ENCODE measurements around the gene ASPM.

The ASPM gene

GRCh38 chr1:197180252-197180878 lies 33.9 kb upstream of the ASPM start:
- TF ChIP-seq, protein P1, sequence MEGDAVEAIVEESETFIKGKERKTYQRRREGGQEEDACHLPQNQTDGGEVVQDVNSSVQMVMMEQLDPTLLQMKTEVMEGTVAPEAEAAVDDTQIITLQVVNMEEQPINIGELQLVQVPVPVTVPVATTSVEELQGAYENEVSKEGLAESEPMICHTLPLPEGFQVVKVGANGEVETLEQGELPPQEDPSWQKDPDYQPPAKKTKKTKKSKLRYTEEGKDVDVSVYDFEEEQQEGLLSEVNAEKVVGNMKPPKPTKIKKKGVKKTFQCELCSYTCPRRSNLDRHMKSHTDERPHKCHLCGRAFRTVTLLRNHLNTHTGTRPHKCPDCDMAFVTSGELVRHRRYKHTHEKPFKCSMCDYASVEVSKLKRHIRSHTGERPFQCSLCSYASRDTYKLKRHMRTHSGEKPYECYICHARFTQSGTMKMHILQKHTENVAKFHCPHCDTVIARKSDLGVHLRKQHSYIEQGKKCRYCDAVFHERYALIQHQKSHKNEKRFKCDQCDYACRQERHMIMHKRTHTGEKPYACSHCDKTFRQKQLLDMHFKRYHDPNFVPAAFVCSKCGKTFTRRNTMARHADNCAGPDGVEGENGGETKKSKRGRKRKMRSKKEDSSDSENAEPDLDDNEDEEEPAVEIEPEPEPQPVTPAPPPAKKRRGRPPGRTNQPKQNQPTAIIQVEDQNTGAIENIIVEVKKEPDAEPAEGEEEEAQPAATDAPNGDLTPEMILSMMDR (IDR thresholded peaks at IDR 0.05; ENCODE audit: insufficient read depth, low read length, poor library complexity, severe bottlenecking) = peak; percentile 72
- no peak for TF ChIP-seq EZH2phosphoT487 (conservative IDR thresholded peaks at IDR 0.05; ENCODE audit: low read length)
- no peaks in the 10 kb centered on the region for H3K27me3 ChIP-seq (ENCODE audit: low read length)

GRCh38 chr1:197178998-197179397 lies 32.5 kb upstream of the ASPM start:
- H3K27ac ChIP-seq (ENCODE audit: low read depth, low read length) = no peak overlapping the region
- H3K36me3 ChIP-seq (ENCODE audit: low read length) = peaks cover 64% of the 10 kb centered on the region
- no peaks in the 10 kb centered on the region for H3K9me3 ChIP-seq (ENCODE audit: insufficient read depth, low read length)
- TF ChIP-seq EZH2phosphoT487 (conservative IDR thresholded peaks at IDR 0.05; ENCODE audit: low read length) = no peak
- TF ChIP-seq, protein P1 (IDR thresholded peaks at IDR 0.05; ENCODE audit: insufficient read depth, low read length, poor library complexity, severe bottlenecking) = no peak
- peaks cover 14% of the 10 kb centered on the region for H3F3A ChIP-seq (ENCODE audit: insufficient read depth)
- H3K4me3 ChIP-seq (ENCODE audit: insufficient read depth, low read length, poor library complexity, severe bottlenecking) = no peak overlapping the region
- no peak overlapping the region for H3K9ac ChIP-seq (ENCODE audit: low read length)
- no peaks in the 10 kb centered on the region for H3K9me2 ChIP-seq (replicated peaks; ENCODE audit: insufficient read depth, low read length)
- H3K27me3 ChIP-seq (ENCODE audit: low read length) = no peaks in the 10 kb centered on the region
- no peak overlapping the region for H2AFZ ChIP-seq (ENCODE audit: low read depth, low read length, severe bottlenecking)
- H4K20me1 ChIP-seq (ENCODE audit: low read depth, low read length) = peaks cover 8% of the 10 kb centered on the region; the same call in 1 of the 2 replicates
- no peak overlapping the region for H3K4me2 ChIP-seq (ENCODE audit: low read depth, low read length, poor library complexity, severe bottlenecking)
- peaks cover 9% of the 10 kb centered on the region; the same call in 1 of the 2 replicates for H3K79me2 ChIP-seq (ENCODE audit: insufficient read depth, low read length)

More at GRCh38 chr1:197180252-197180878, 33.9 kb upstream of the ASPM start:
- H3K36me3 ChIP-seq (ENCODE audit: low read length) = peaks cover 62% of the 10 kb centered on the region
- H3K9me2 ChIP-seq (replicated peaks; ENCODE audit: insufficient read depth, low read length) = no peaks in the 10 kb centered on the region
- no peaks in the 10 kb centered on the region for H3K9me3 ChIP-seq (ENCODE audit: insufficient read depth, low read length)
- H3K79me2 ChIP-seq (ENCODE audit: insufficient read depth, low read length) = peaks cover 12% of the 10 kb centered on the region
- no peak overlapping the region for H3K4me2 ChIP-seq (ENCODE audit: low read depth, low read length, poor library complexity, severe bottlenecking)
- H4K20me1 ChIP-seq (ENCODE audit: low read depth, low read length) = peaks cover 8% of the 10 kb centered on the region; the same call in 1 of the 2 replicates
- no peak overlapping the region for H3K4me3 ChIP-seq (ENCODE audit: insufficient read depth, low read length, poor library complexity, severe bottlenecking)
- H3K9ac ChIP-seq (ENCODE audit: low read length) = no peak overlapping the region
- peaks cover 14% of the 10 kb centered on the region for H3F3A ChIP-seq (ENCODE audit: insufficient read depth)
- H3K27ac ChIP-seq (ENCODE audit: low read depth, low read length) = no peak overlapping the region
- no peak overlapping the region for H2AFZ ChIP-seq (ENCODE audit: low read depth, low read length, severe bottlenecking)

DNA sequence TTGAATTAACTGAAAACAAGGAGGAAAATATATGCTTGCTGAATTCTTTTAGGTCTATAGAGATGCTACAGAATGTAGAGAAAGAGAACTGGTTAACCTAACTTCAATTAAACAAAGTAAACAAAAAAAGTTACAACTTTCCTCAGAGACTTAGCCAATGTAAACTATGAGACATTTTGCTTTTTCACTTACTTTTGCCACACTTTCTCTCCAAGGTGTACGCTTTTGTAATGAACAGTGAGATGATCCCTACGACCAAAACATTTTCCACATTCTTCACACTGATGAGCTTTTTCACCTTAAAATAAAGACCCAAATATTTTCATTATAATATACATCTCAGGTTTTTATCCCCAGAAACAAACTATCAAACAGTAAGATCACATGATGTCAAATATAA lies 28.3 kb upstream of the ASPM start:
- TF ChIP-seq, protein P1 (IDR thresholded peaks at IDR 0.05; ENCODE audit: insufficient read depth, low read length, poor library complexity, severe bottlenecking) = no peak
- TF ChIP-seq EZH2phosphoT487 (conservative IDR thresholded peaks at IDR 0.05; ENCODE audit: low read length) = no peak
- Histone ChIP-seq H3F3A (ENCODE audit: insufficient read depth) (peaks cover 4% of the 10 kb centered on the region; the same call in 1 of the 2 replicates), H3K4me2 (ENCODE audit: low read depth, low read length, poor library complexity, severe bottlenecking) (no peak overlapping the region), H3K27me3 (ENCODE audit: low read length) (no peaks in the 10 kb centered on the region), H3K36me3 (ENCODE audit: low read length) (peaks cover 63% of the 10 kb centered on the region), H3K9ac (ENCODE audit: low read length) (no peak overlapping the region), H3K9me3 (ENCODE audit: insufficient read depth, low read length) (no peaks in the 10 kb centered on the region), H4K20me1 (ENCODE audit: low read depth, low read length) (no peaks in the 10 kb centered on the region; the same call in 1 of the 2 replicates), H3K79me2 (ENCODE audit: insufficient read depth, low read length) (no peaks in the 10 kb centered on the region), H2AFZ (ENCODE audit: low read depth, low read length, severe bottlenecking) (no peak overlapping the region), H3K4me3 (ENCODE audit: insufficient read depth, low read length, poor library complexity, severe bottlenecking) (no peak overlapping the region), H3K27ac (ENCODE audit: low read depth, low read length) (no peak overlapping the region), H3K9me2 (replicated peaks; ENCODE audit: insufficient read depth, low read length) (no peaks in the 10 kb centered on the region)
